K562 (cell line): ENCODE data around the gene PSMD4. TPM values are rescaled to one million over a fixed set of nuclear protein-coding genes. Genes with fewer than 3 reads are reported as not detected.
A peak's percentile ranks its signal among the peaks of the same experiment; 100 is the strongest.

Experiments
- BRF1 ChIP-seq: IDR thresholded peaks from 3 replicates; pipeline ENCODE4 v1.6.1; 2011; ENCODE audit warnings: borderline replicate concordance, mild to moderate bottlenecking; ENCODE audit not compliant: insufficient read length; ENCODE audit errors: extremely low read depth
- CBFA2T2 ChIP-seq: fragments of 450-650 bp; conservative IDR thresholded peaks from 2 replicates; pipeline ENCODE4 v1.6.1; 2017; ENCODE audit warnings: mild to moderate bottlenecking
- ELF2 ChIP-seq: fragments of 250-450 bp; sonication (Bioruptor Pico); IDR thresholded peaks from 2 replicates; pipeline ENCODE4 v1.5.0; 2021; ENCODE audit warnings: mild to moderate bottlenecking
- FOSL1 ChIP-seq: fragments of 200-800 bp; sonication (Bioruptor generic); conservative IDR thresholded peaks from 2 replicates; pipeline ENCODE4 v1.6.1; 2016; ENCODE audit warnings: missing genetic modification characterization, missing compliant biosample characterization
- FOXJ3 ChIP-seq: sonication (generic); formaldehyde crosslinking; IDR thresholded peaks from 2 replicates; pipeline ENCODE4 v1.4.0; 2020; ENCODE audit warnings: mild to moderate bottlenecking, missing genetic modification reagents
- FOXK2 ChIP-seq, 2 experiments: fragments of 450-650 bp; IDR thresholded peaks in 1 of 2; conservative IDR thresholded peaks in 1 of 2; 2 replicates each; pipeline ENCODE4 v1.6.1; 2016; ENCODE audit warnings: low read depth in 2 of 2, mild to moderate bottlenecking in 1 of 2
- HMG20B ChIP-seq: fragments of 250-450 bp; sonication (Bioruptor Pico); IDR thresholded peaks from 2 replicates; pipeline ENCODE4 v1.5.0; 2021; ENCODE audit warnings: mild to moderate bottlenecking
- MED1 ChIP-seq: sonication (generic); formaldehyde crosslinking; IDR thresholded peaks from 2 replicates; pipeline ENCODE4 v1.8.1; 2023; ENCODE audit warnings: missing genetic modification reagents, borderline replicate concordance
- MNT ChIP-seq, 2 experiments: fragments of 450-650 bp; conservative IDR thresholded peaks; 2 replicates each; pipeline ENCODE4 v1.6.1; 2017; ENCODE audit warnings: mild to moderate bottlenecking in 2 of 2, moderate library complexity in 2 of 2
- NEUROD1 ChIP-seq: fragments of 150-350 bp; IDR thresholded peaks from 2 replicates; pipeline ENCODE4 v1.6.1; 2014; ENCODE audit warnings: borderline replicate concordance, low read length, low read depth; ENCODE audit not compliant: partially characterized antibody
- NR2C2 ChIP-seq, 2 experiments: fragments of 200-800 bp in 1 of 2; sonication (Bioruptor generic) in 1 of 2; sonication (generic) in 1 of 2; formaldehyde crosslinking in 1 of 2; IDR thresholded peaks; 2 replicates each; pipeline versions ENCODE4 v1.6.1 to v1.8.0; 2016 to 2022; ENCODE audit warnings: mild to moderate bottlenecking in 1 of 2, missing compliant biosample characterization in 1 of 2, missing genetic modification characterization in 1 of 2, missing genetic modification reagents in 1 of 2
- RBM14 ChIP-seq: fragments of 200-400 bp; formaldehyde crosslinking; IDR thresholded peaks from 2 replicates; pipeline ENCODE4 v1.6.1; 2018; ENCODE audit warnings: low read depth, mild to moderate bottlenecking, low read length, moderate library complexity, borderline replicate concordance; ENCODE audit not compliant: insufficient read depth
- SRF ChIP-seq, 2 experiments: fragments of 250-450, 450-650 bp in 1 of 2; sonication (Bioruptor Pico) in 1 of 2; sonication (generic) in 1 of 2; formaldehyde crosslinking; IDR thresholded peaks; 2 replicates each; pipeline versions ENCODE4 v1.5.0 to v1.5.1; 2020 to 2022; ENCODE audit warnings: mild to moderate bottlenecking in 1 of 2, missing genetic modification reagents in 1 of 2
- TEAD1 ChIP-seq, 2 experiments: fragments of 450-650 bp in 1 of 2; sonication (generic) in 1 of 2; formaldehyde crosslinking; IDR thresholded peaks; 2 replicates each; pipeline versions ENCODE4 v1.4.0 to v1.8.0; 2020 to 2022; ENCODE audit warnings: mild to moderate bottlenecking in 2 of 2, missing genetic modification reagents in 1 of 2
- TEAD2 ChIP-seq: fragments of 450-650 bp; IDR thresholded peaks from 2 replicates; pipeline ENCODE4 v1.6.1; 2016; ENCODE audit warnings: missing genetic modification characterization, control low read depth, missing compliant biosample characterization
- TRIM24 ChIP-seq, 2 experiments: fragments of 450-650 bp; IDR thresholded peaks; 2 replicates each; pipeline ENCODE4 v1.6.1; 2016
- ZBTB2 ChIP-seq: fragments of 450-650 bp; IDR thresholded peaks from 2 replicates; pipeline ENCODE4 v1.6.1; 2016; ENCODE audit warnings: antibody characterized with exemption
- ZC3H8 ChIP-seq: fragments of 450-650 bp; IDR thresholded peaks from 2 replicates; pipeline ENCODE4 v1.6.1; 2017
- ZFP1 ChIP-seq: fragments of 450-650 bp; formaldehyde crosslinking; IDR thresholded peaks from 2 replicates; pipeline ENCODE4 v1.4.0; 2020; ENCODE audit warnings: mild to moderate bottlenecking, mixed read lengths
- ZNF76 ChIP-seq: fragments of 250-450 bp; sonication (Bioruptor Pico); IDR thresholded peaks from 2 replicates; pipeline ENCODE4 v1.4.0; 2020; ENCODE audit warnings: mild to moderate bottlenecking, moderate library complexity, borderline replicate concordance
- ZSCAN29 ChIP-seq: fragments of 450-650 bp; IDR thresholded peaks from 2 replicates; pipeline ENCODE4 v1.6.1; 2017
- ZZZ3 ChIP-seq: fragments of 450-650 bp; IDR thresholded peaks from 2 replicates; pipeline ENCODE4 v1.6.1; 2016; ENCODE audit warnings: antibody characterized with exemption, mild to moderate bottlenecking, moderate library complexity
- polyA plus RNA-seq, 8 experiments: library from polyadenylated mRNA; depleted of rRNA in 4 of 8; stranded (reverse) in 5 of 8; unstranded in 3 of 8; fragments of >200 nt; fragmentation: Nextera tagmentation in 2 of 8; fragmentation: Illumina TruSeq in 1 of 8; extraction: Ambion mirVana in 2 of 8; extraction: Trizol in 1 of 8; gene quantifications; 2 replicates each; pipeline versions ENCODE4 v1.2.1 to v1.2.3, GENCODE V29; 2011 to 2014; ENCODE audit warnings: inconsistent platforms in 1 of 8, missing spikeins in 1 of 8
- total RNA-seq, 7 experiments: library from RNA; depleted of rRNA in 6 of 7; stranded (reverse); fragments of >200 nt in 6 of 7; fragmentation: Illumina TruSeq in 2 of 7; extraction: Trizol in 2 of 7; gene quantifications; 2 replicates each; pipeline versions ENCODE4 v1.2.1 to v1.2.3, GENCODE V29; 2011 to 2021; ENCODE audit warnings: low replicate concordance in 1 of 7
- TF ChIP-seq, protein P1 (sequence below): fragments of 250-450 bp; sonication (Bioruptor Pico); IDR thresholded peaks from 2 replicates; pipeline ENCODE4 v1.8.0; 2022; ENCODE audit warnings: moderate library complexity, mild to moderate bottlenecking, inconsistent platforms

PSMD4 gene
- total and polyA plus RNA-seq, 9 of the 15 experiments (the other 6 are each of a cell fraction or from before 2014, with no cell fraction given) = 194 to 353 (median 295) TPM

GRCh38 chr1:151254217-151255213 lies at the start of gene PSMD4 (continued):
- TF ChIP-seq BRF1 (no peak), ZFP1 (CRISPR knock-in tag) (no peak), NEUROD1 (peak; percentile 80), RBM14 (no peak), ZC3H8 (peak; percentile 80; the same call in 1 of the 2 replicates), HMG20B (CRISPR knock-in tag) (no peak), MED1 (no peak), ZNF76 (no peak), ZSCAN29 (no peak), TEAD2 (no peak), SRF (CRISPR knock-in tag; IDR thresholded peaks at IDR 0.05) (peak in 1 of 2 experiments; percentile 64; a peak in 1 of 4 replicates), TRIM24 (IDR thresholded peaks at IDR 0.05) (peak in 1 of 2 experiments; percentile 11; a peak in 1 of 4 replicates), TEAD1 (CRISPR knock-in tag; IDR thresholded peaks at IDR 0.05) (peak in 1 of 2 experiments; percentile 19; a peak in 1 of 4 replicates), CBFA2T2 (no peak), FOSL1 (peak; percentile 41), FOXK2 (conservative IDR thresholded peaks at IDR 0.05 in 1 of 2, IDR thresholded peaks at IDR 0.05 in 1 of 2; ENCODE audit: low read depth in 2 of 2) (peak in 1 of 2 experiments; percentile 67; a peak in 1 of 4 replicates), MNT (conservative IDR thresholded peaks at IDR 0.05) (peak; percentile 71 to 82), ZZZ3 (no peak), ZBTB2 (0 out of 2 replicates have a peak, but pooled peaks have one; percentile 29), NR2C2 (CRISPR knock-in tag; IDR thresholded peaks at IDR 0.05) (no peak; the same call in 1 of the 2 replicates), NR2C2 (tag; IDR thresholded peaks at IDR 0.05) (peak; percentile 74), FOXJ3 (CRISPR knock-in tag) (no peak), ELF2 (CRISPR knock-in tag) (0 out of 2 replicates have a peak, but pooled peaks have one; percentile 41)
- TF ChIP-seq, protein P1, sequence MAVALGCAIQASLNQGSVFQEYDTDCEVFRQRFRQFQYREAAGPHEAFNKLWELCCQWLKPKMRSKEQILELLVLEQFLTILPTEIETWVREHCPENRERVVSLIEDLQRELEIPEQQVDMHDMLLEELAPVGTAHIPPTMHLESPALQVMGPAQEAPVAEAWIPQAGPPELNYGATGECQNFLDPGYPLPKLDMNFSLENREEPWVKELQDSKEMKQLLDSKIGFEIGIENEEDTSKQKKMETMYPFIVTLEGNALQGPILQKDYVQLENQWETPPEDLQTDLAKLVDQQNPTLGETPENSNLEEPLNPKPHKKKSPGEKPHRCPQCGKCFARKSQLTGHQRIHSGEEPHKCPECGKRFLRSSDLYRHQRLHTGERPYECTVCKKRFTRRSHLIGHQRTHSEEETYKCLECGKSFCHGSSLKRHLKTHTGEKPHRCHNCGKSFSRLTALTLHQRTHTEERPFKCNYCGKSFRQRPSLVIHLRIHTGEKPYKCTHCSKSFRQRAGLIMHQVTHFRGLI (CRISPR knock-in tag) = no peak
